GM19351 (cell line): Measurements from ENCODE around the gene BCDIN3D.
"Not testable (repeated sequence)": the region's sequence is repeated elsewhere in the genome, so short reads cannot be mapped to it uniquely, and the experiment has no call there.

Experiments
- ATAC-seq: cut with Tn5 transposase; IDR thresholded peaks from one replicate; pipeline ENCODE4 v1.9.1; 2021; ENCODE audit warnings: mild to moderate bottlenecking, moderate library complexity; ENCODE audit not compliant: unreplicated experiment

Gene BCDIN3D

DNA sequence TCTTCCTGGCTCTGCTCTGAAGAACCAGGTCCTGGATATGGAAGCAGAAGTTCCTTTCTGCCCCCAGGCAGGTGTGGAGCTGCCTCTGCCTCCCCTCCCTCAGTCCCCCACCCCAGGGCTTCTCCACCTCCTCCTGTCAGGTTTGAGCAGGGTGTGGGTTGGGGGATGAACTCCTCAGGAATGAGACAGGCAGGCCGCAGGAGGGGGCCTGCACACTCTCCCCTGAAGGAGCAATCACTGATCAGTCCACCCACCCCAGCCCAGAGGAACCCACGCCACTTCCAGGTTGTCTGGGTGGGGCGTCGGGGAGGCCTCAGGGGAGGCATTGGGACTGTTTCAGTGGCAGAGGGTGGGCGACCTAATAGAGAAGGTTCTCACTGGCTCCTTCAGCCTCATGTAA is 34.2 kb upstream of the BCDIN3D start:
- no peak for ATAC-seq

DNA sequence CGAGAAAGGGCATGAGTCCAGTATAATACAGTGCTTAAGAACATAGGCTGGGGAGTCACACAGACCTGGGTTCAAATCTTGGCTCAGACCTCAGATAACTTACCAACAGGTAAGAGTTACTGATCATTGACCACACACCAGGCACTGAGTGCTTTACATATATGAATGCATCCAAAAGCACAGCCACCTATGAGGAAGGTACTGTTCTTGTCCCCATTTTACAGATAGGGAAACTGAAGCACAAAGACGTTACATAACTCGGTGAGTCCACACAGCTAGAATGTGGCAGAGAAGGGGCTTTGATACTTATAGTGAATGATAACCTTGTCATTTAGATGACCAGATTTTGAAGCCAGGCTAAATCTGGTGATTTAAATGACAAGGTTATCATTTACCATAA is 33.2 kb upstream of the BCDIN3D start:
- ATAC-seq: no peak

DNA sequence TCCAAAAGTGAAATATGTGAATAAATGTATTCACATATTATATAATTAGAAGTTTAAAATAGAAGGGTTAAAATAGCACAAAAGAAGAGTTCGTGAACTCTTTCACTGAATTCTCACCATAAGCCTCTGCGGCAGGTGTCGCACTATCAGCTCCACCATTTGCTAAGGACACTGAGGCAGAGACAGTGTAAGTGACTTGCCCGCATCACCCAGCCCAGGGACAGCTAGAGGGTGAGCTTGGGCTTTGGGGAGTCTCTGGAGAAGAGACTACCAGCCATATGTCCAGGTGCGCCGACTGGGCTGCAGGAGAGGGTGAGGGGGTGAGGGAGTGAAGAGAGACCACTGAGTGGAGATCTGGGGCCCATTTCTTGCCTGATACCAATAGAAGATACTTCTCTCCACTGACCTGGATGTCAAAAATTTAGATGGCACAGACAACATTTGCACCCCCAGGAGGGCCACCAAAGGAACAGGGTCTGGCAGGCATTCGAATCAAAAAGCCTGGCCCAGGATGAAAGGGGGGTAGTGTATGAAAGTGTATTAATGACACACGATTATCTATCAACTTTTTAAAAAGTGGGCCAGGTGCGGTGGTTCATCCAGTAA is 32.3 kb upstream of the BCDIN3D start:
- ATAC-seq: no peak

DNA sequence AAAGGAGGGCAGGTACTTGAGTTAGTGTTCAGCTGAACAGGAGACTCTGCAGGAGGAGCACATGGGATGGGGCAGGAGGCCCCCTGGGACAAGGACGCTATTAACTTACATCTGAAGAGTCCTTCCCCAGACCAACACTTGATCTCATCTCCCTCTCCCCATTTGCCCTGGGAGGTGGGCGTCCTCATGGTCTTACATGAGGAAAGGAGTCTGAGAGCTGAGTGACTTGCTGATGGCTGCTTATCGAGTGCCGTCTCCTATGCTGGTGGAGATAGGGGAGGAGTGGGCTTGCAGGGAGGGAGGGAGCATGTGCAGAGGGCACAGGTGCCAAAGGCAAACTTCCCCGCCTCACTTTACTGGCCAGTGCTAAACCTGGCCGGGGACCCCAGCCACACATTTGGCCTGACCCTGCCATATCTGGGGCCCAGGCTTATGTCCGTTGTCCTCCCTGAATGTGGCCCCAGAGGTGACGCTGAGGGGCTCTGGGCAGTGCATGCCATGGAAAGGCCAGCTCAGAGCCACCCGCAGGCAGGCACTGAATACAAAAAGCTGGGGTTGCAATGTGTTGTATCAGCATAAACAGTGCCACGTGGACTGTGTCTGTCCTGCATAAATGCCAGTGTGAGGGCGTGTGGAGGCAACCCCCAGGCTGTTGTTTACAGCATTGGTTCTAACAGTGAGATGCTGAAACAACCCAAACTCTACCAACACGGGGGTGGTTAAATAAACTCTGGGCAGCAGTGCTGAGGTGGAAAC is 31.4 kb upstream of the BCDIN3D start:
- ATAC-seq: no peak

DNA sequence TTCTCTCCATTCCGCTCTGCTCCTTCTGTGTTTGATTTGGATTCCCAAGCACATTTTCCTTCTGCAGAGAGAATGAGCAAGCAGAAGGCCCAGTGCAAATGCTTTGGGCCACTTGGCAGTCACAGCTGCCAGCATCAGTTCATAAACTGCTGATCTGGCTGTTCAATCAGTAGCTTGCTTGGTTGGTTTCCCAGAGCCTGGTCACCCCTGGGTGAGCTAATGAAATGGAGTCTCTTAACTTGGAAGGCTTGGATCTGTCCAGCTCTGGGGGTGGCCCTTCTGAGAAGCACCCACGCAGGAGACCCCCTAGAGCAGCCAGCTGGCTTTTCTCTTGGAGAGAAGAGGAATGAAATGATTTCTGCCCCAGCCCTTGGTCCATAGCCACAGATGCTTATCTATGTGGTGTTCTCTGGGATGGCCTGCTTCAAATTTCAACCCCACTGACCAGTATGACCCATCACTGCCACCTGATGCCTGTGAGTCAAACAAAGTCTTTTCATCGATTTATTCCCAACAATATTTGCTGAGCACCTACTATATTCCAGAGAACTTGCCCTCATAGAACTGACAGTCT is 30.5 kb upstream of the BCDIN3D start:
- ATAC-seq: no peak

DNA sequence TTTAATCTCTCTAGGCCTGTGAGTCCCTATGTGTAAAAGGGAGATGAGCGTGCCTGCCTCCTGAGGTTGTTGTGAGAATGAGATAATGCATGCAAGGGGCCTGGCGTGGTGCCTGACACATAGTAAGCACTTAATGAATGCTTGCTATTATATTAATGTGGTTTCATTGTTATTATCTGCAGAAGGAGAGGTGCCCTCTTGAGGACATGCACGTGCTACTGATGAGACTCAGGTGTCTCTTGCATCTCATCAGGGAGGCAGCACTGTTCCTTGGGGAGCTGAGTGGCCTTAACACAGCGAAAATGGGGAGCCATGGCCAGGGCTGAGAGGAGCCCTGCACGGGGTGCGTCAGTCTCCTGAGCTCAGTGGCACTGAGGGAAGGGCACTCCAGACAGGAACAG is 29.9 kb upstream of the BCDIN3D start:
- no peak for ATAC-seq

DNA sequence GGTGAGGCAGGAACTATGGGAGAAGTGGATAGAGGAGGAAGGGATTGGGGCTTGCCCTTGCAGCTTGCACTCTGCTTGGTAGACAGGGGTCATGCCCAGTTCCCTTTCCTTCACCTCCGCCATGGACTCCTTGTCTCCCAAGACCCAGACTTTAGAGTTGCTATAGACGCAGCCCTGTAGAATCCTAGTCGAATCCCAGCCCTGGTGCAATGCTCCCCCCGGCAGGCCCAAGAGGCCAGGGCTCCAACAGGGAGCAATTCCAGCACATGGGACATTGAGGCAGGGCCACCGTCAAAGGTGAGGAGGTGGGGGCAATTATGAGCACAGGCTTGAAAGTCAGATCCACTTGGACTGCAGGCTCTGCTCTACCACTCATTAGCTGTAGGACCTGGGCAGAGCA is 29.5 kb upstream of the BCDIN3D start:
- ATAC-seq: no peak

DNA sequence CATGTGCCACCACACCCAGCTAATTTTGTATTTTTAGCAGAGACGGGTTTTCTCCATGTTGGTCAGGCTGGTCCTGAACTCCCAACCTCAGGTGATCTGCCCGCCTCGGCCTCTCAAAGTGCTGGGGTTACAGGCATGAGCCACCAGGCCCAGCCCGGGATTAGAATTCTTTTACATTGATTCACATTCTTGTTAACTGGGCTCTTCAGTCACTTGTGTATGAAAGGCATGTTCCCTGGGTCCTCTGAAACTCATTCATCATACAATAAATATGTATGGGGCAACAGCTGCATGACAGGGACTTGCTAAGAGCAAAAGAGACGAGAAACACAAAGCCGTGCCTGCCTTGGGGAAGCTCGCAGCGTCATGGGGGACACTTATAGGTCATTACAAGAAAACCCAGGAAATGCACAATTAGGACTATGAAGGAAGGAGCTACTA is 28.9 kb upstream of the BCDIN3D start:
- not testable (repeated sequence) for ATAC-seq

DNA sequence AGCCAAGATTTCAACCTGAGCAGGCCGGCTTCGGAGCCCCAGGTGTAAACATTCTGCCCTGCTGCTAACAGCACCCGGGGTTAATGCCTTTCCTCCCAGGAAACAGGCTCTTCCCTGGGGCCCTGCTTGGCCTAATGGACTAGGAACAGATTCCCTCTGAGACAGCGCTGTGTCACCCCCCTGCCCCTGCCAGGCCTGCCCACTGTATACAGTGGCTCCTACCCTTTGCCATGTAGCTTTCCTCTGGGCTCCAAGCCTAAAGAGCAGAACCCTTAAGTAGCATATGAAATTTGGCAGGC is 28.3 kb upstream of the BCDIN3D start:
- no peak for ATAC-seq

DNA sequence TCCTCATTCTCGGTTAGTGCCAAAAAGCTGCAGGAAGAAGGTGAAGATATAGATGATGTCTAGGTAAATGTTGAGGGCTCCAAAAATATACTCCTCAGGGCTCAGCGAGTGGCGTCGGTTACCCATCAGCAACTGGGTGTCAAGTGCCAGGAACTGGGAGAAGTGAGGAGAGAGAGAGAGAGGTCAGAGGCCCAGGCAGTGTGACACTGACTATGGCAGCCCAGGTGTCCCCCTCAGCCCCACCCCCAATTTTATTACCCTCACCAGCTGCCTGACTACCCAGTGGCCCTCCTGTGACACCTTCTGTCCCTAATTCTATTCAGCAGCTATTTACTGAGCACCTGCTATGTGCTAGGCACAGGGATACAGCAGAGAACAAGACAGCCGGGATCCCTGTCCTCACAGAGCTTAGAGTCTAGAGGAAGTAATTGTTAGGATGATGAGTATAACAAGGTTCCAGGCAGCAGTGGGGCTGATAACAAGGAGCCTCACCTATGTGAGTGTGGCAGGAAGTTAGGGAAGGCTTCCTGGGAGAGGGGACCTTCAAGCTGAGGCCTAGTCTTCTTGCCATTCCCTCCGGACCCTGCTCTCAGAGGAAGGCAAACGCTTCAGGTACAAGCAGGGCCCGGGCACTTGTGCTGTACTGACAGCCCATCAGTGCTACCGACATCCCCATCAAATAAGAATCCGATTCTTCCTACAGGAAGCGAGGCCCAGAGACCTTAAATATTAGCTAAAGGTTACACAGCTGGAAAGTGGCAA is 27.8 kb upstream of the BCDIN3D start:
- ATAC-seq: no peak

DNA sequence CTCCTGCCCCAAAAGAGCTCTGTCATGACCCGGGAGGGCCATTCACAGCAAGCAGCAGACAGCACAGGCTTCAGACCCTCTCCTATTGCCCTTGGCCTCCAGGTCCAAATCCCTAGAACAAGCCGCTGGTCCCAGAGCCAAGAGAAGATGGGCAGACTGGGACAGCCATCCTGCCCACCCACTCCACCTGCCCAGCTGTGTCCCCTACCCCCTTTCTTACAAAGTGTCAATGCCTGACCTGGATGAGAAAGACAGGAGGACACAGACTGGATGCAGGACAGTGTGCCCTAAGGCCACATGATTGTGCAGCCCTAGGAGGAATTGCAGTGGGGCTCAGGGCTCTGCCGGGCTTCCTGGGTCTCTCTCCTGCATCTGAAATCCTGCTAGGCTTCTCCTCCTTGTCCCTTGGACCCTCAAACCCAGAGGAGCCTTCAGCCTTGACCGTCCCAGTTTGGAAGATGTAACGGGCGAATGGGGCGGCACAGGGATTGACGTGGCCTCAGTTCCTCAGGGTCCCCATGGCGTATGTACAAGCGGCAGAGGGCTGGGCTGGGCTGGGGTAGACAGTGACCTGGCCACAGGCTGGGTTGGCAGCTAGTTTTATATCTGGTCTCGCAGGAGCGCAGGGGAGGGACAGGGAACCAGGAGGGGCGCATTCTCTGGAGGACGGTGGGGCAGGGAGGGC is 27.1 kb upstream of the BCDIN3D start:
- ATAC-seq: no peak

DNA sequence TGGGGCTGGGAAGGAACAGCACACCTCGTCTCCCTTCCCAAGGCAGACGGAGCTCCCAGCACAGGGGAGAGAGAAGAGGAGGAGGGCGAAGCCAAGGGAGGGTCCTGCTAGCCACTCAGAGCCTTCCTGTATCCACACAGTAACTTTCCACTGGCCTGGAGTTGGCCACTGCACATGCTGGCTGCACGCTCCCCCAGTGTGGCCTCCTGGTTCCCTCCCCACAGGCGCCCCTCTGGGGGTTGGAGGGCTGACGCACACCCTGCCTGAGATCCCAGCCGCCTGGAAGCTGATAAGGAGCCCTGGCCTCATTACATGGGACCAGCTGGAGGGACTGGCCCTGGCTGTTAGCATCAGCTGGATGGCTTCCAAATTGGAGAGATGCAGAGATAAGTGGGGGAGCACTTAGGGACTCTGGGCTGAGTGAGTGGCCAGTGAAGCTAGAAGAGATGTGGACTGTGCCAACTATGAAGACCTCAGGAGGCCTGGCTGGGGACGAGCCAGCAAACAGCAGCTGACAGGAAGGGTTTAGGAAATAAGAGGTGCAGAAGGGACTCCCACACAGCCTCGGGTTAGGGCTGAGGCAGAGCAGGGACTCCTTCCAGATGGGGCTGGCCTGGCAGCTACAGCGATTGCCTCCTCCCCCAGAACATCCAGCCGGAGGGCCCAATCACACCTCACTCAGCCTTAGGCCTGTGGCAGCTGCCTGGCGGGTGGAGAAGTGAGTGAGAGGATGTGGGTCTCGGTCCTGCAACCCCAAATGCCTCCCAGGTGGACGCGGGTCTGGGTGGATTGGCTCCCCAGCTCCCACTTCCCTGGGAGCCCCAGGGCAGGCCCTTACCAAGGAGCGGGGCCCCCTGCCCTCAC is 26.3 kb upstream of the BCDIN3D start:
- no peak for ATAC-seq

DNA sequence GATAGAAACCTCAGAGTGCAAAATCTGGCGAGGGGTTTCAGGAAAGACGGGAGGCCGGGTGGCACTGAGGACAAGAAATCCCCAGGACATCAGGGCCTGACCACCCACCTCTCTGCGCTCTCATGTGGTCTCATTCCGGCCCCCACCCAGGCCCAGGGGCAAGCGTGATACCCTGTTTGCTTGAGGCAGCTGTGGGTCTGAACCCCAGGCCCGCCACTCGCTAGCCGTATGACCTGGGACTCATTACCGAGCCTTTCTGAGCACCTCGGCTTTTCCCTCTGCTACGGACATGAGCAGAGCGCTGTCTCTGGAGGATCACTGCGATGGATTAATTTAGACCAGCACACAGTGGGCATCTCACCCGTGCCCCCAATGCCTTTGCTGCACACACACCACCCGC is 25.5 kb upstream of the BCDIN3D start:
- no peak for ATAC-seq

DNA sequence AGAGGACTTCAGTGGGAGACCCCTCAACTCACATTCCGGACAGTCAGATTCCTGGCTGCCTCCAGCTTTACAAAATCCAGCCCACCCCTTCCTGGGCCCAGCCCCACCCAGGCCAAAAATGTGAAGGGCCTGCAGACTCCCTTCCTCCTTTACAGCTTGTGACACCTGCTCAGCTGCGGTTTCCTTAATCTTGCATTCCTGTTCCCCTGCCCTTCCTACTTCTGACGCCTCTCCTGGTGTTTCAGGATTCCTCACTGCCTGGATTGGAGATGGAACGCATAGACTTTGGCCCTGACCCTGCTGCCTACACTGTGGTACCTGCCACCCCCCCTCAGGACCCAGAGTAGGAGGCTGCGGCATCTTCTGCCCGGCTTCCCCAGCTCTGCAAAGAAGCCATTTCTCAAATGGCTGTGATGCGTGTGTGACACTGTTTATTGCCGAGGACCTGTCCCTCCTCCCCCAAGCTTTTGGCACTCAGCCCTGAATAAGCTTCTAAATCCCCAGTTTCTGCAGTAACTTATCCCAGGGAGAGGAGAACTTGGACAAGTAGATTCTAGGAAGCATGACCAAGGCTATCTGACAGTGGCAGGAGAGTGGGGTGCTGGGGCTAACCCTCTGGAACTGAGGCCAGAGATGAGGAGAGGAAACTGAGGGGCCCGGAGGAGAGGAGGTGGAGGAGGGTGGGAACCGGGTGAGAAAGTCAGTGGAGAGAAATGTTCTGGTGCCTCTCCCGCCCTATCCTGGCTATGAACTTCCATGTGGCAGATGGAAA is 24.9 kb upstream of the BCDIN3D start:
- ATAC-seq: no peak

DNA sequence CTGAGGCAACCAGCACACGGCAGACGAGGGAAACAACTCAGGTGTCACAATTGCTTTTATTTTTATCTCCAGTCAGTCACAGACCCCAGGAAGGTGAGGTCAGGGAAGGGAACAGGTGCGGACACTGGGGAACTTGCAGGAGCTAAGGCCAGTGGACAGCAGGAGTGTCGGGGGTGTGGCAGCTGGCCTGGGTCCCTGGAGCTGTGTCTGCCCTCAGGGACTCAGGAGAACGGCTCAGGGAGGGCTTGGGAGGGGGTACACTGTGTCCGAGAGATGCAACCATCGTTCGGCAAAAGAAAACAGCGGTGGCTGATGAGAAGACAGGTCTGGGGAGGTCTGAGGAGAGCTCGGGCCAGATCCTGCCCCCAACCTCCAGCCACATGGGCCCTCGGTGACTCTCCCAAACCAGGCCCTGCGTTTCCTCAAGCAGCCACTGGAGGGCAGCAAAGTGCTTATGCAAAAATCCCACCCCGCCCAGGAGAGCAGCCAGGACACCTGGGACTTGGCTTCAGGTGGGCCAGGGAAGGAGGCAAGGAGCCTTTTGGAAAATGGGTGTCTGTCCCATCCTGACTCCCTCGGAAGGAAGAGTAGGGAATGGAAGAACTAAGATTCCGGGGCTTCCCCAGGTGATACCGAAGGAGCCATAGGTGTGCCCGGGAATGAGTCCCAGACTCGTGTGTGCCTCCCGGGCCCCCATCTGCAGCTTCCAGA is 24.1 kb upstream of the BCDIN3D start:
- ATAC-seq: no peak

DNA sequence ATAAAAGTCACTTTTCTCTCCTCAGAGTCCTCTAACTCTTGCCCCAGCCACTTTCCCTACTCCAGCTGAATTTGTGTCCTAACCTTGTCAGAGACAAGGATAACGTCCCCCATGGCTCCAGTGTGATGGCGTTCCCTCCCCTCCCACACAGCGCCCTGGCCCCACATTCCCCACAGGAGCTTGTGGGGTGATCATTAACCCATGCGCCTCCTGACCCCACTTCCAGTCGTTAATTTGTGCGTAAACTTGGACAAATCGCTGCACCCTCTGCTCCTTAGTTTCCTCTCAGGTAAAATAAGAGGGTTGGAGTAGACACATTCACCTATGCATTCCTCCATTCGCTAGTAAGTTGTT is 22.9 kb upstream of the BCDIN3D start:
- ATAC-seq: no peak

DNA sequence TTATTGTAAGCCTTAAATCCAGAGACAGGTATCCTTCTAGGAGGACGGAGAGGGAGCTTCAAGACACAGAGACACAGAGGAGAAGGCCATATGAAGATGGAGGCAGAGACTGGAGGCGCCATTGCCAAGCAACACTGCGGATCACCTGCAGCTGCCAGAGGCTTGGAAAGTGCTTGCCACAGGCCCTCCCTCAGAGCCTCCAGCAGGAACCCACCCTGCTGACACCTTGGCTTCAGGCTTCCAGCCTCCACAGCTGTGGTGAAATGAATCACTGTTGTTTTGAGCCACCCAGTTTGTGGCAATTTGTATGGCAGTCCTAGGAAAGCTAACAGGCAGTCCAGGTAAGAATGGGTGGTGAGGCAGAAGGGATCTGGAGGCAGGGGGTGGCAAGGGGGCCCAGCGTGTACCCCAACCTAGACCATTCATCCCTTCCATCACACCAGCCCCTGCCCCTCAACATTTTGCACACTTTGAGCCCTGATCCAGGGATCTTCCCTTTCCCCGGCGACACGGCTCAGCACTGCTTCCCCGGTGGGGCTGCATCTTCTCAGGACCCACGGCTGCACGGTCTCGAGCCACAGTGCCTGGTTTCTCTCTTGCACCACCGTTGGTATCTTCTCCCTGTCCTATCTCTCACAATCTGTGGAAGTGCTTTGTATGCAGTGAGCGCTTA is 22.3 kb upstream of the BCDIN3D start:
- no peak for ATAC-seq

DNA sequence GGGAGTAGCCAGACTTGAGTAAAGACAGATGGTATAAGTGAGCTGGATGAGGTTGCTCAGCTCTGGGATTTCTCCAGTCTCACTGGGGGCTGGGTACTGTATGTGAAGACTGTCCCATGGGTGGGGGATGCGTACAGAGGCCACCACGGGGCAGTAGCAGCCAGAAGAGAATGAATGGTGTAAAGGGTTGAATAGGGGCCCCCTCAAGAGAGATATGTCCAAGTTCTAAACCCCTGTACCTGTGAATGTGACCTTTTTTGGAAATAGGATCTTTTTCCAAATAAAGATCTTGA is 21.8 kb upstream of the BCDIN3D start:
- no peak for ATAC-seq
